AG08395 (cell line): ENCODE results near the gene HMGCL.
A peak's percentile ranks its signal among the peaks of the same experiment; 100 is the strongest.

Experiments
- DNase-seq: peaks from one replicate; pipeline ENCODE4 v3.0.0; 2012; ENCODE audit warnings: mixed read lengths, low spot score

The HMGCL gene

GRCh38 chr1:23774174-23774880, 50.9 kb downstream of the HMGCL start:
- no peak for DNase-seq

GRCh38 chr1:23772854-23773242, 52.4 kb downstream of the HMGCL start:
- no peak for DNase-seq

- DNase-seq: peak; percentile 79
Observed at GRCh38 chr1:23772049-23772853, 53.0 kb downstream of the HMGCL start.

GRCh38 chr1:23768733-23769132, 56.5 kb downstream of the HMGCL start:
- DNase-seq: no peak

- no peak for DNase-seq
Observed at GRCh38 chr1:23763041-23763577, 62.1 kb downstream of the HMGCL start.

- no peak for DNase-seq
Observed at GRCh38 chr1:23759277-23759676, 66.0 kb downstream of the HMGCL start.

GRCh38 chr1:23757812-23758211, 67.4 kb downstream of the HMGCL start:
- no peak for DNase-seq

- peak; percentile 71 for DNase-seq
Observed at GRCh38 chr1:23756676-23757075, 68.6 kb downstream of the HMGCL start.

- DNase-seq: no peak
Observed at GRCh38 chr1:23752909-23753308, 72.3 kb downstream of the HMGCL start.
